ENCODE data around the gene ACKR3. TPM values are rescaled to one million over a fixed set of nuclear protein-coding genes. Genes with fewer than 3 reads are reported as not detected.

The ACKR3 gene
- total RNA-seq, 1 donor from 2014 or later: 9.1 TPM

DNA sequence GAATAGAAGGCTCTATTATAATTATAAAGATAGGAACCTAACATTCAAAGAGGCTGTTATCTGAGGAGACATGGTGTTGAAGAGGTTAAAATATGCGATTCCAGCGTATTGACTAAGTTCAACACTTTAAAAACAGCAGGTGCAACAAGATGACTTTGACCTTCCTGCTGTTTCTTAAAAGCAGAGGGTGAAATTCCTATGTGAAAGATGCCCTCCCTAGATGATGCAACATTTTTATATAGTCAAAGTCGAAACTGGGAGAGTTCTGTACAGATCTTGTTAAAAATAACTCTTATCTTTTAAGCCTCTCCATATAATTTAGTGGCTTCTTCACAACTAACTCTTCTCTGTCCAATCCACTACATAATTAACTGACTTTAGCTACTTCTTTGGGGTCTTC lies 4.4 kb upstream of the ACKR3 start:
- no peak for DNase-seq
- ATAC-seq: no peak
- Histone ChIP-seq H3K27me3 (no peaks in the 10 kb centered on the region), H3K36me3 (no peaks in the 10 kb centered on the region), H3K9me3 (no peaks in the 10 kb centered on the region), H3K4me1 (peaks cover 16% of the 10 kb centered on the region), H3K27ac (no peak overlapping the region), H3K4me3 (no peak overlapping the region)
- intact Hi-C loops (cut with DNase I): no loop called here
- TF ChIP-seq, protein P1, sequence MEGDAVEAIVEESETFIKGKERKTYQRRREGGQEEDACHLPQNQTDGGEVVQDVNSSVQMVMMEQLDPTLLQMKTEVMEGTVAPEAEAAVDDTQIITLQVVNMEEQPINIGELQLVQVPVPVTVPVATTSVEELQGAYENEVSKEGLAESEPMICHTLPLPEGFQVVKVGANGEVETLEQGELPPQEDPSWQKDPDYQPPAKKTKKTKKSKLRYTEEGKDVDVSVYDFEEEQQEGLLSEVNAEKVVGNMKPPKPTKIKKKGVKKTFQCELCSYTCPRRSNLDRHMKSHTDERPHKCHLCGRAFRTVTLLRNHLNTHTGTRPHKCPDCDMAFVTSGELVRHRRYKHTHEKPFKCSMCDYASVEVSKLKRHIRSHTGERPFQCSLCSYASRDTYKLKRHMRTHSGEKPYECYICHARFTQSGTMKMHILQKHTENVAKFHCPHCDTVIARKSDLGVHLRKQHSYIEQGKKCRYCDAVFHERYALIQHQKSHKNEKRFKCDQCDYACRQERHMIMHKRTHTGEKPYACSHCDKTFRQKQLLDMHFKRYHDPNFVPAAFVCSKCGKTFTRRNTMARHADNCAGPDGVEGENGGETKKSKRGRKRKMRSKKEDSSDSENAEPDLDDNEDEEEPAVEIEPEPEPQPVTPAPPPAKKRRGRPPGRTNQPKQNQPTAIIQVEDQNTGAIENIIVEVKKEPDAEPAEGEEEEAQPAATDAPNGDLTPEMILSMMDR (IDR thresholded peaks at IDR 0.05): no peak

DNA sequence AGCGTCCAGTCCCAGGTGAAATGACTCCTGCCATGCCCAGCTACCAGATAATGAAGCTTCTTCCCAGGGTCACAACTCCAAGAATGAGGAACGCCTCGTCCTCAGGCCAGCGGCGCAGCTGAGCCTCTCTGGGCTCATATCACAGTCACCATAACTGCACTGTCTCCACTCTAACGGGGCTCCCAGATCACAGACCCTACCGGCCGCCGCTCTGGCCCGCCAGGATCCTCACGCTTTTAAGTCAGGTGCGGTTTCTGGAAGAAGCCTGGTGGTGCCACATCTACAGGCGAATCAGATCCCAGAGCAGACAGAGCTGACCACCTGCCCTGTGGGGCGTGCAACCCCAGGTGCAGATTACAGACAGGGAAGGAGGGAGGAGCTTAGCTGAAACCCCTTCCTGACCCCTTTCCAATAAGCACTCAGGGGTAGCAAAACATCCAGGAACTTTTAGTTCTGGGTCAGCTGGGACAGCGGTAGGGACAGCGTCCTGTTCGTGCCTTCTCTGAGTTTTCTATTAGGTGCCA lies 3.7 kb upstream of the ACKR3 start:
- Histone ChIP-seq H3K4me1 (peaks cover 22% of the 10 kb centered on the region), H3K27ac (no peak overlapping the region), H3K4me3 (no peak overlapping the region), H3K27me3 (peaks cover 3% of the 10 kb centered on the region), H3K36me3 (no peaks in the 10 kb centered on the region), H3K9me3 (no peaks in the 10 kb centered on the region)
- DNase-seq (no peak), ATAC-seq (no peak)
- intact Hi-C loops (cut with DNase I): no loop called here
- TF ChIP-seq, protein P1 (IDR thresholded peaks at IDR 0.05): no peak

DNA sequence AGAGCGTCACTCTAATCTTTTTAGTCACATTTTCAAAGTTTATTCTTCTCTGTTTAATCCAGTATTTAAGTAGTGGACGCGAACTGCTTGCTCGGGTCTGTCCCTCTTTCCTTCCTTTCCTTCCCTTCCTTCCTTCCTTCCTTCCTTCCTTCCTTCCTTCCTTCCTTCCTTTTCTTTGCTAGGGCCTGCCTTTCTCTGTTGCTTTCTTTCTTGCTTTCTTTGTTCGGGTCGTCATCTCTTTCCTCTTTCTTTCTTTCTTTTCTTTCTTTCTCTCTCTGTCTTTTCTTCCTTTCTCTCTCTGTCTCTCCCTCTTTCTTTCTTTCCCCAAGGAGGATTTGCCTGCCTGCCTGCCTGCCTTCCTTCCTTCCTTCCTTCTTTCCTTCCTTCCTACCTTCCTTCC lies 3.0 kb upstream of the ACKR3 start:
- no peak for ATAC-seq
- intact Hi-C loops (cut with DNase I): no loop called here
- H3K27ac ChIP-seq: no peak overlapping the region

DNA sequence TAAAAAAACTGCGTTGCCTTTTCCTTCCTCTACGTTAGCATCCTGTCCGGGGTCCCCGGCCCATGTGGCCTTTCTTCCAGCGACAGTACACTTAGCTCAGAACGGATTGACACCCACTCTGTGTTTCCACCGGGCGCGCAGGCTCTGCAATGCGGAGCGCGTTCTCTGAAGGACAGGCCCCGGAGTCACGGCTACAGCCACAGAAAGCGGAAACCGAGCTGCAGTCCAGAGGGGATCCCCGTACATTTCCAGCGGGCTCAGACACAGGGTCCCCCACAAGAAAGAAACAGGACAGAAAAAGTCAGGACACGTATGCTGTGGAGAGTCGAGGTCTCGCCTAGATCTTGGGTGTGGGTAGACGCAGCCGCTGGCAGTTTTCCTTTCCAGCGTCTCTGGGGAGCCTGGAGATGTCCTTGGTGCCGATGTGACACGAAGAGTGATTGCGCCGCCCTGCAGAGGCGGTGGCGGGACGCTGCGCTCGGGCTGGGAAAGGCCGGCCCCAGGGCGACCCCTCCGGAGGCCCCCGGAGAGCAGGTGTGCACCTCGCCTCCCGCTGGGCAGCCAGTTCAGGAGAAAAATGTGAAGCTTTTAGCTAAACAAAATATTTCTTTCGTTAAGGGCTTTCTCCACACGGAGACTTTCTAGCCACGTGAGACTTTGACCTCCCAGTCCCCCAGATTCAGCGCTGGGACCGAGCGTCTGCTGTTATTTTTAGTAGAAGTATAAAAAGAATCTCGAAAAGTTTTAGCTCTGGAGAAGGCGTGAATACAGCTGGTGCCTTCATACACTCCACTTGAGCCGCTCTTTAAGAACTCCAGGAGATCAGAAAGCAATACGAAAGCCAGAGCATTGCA lies 1.3 kb upstream of the ACKR3 start:
- intact Hi-C loops (cut with DNase I): no loop called here
- DNase-seq: peak; percentile 73
- peaks cover 5% of the 10 kb centered on the region for H3K27me3 ChIP-seq
- TF ChIP-seq, protein P1 (IDR thresholded peaks at IDR 0.05): peak; percentile 16
- H3K27ac ChIP-seq: peak overlapping the region; percentile 58
- H3K9me3 ChIP-seq: no peaks in the 10 kb centered on the region
- no peaks in the 10 kb centered on the region for H3K36me3 ChIP-seq
- H3K4me3 ChIP-seq: peak overlapping the region; percentile 52
- peaks cover 22% of the 10 kb centered on the region for H3K4me1 ChIP-seq
- peak; percentile 65 for ATAC-seq

More for the DNA sequence above, 3.0 kb upstream of the ACKR3 start:
- TF ChIP-seq, protein P1 (IDR thresholded peaks at IDR 0.05): no peak
- no peaks in the 10 kb centered on the region for H3K9me3 ChIP-seq
- no peak for DNase-seq
- peaks cover 22% of the 10 kb centered on the region for H3K4me1 ChIP-seq
- H3K4me3 ChIP-seq: no peak overlapping the region
- peaks cover 5% of the 10 kb centered on the region for H3K27me3 ChIP-seq
- H3K36me3 ChIP-seq: no peaks in the 10 kb centered on the region

DNA sequence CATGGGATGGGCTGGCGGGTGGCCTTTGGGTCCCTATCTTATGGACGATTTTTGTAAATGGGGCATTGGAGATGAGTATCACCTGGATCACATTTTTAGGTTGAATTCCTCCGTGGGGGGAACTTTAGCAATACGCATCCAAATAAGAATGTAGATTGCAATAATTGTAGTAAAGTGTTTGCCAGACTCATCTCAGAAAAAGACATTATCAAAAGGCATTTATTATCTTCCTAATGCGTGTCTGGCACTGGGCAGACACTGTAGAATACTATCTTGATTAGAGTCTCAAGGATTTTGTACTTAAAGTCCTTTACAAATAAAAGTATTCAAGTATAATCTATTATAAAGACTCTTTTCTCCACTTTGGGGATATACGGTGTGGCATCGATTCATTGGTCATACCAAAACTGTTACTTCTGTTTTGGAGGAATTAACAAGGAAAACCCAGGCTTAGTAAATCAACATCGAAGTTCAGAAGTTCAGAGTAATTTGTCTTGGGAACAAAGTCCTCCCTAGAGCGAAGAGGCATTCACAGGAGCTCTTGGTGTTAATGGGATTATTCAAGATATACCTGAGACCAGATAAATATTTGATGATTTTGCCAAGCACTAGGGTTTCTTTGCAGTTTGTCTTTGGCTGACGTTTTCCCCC lies 578 bp upstream of the ACKR3 start:
- ATAC-seq: no peak
- H3K9me3 ChIP-seq: no peaks in the 10 kb centered on the region
- no peak for DNase-seq
- peaks cover 5% of the 10 kb centered on the region for H3K27me3 ChIP-seq
- no peaks in the 10 kb centered on the region for H3K36me3 ChIP-seq
- peak overlapping the region; percentile 58 for H3K27ac ChIP-seq
- intact Hi-C loops (cut with DNase I): no loop called here
- TF ChIP-seq, protein P1 (IDR thresholded peaks at IDR 0.05): no peak
- H3K4me3 ChIP-seq: peak overlapping the region; percentile 52
- peaks cover 22% of the 10 kb centered on the region for H3K4me1 ChIP-seq
